MM.1S (cell line): Measurements from ENCODE around the gene DDIT3.
A peak's percentile ranks its signal among the peaks of the same experiment; 100 is the strongest.

Experiments
- CTCF ChIP-seq: fragments of 300-600 bp; sonication (generic); IDR thresholded peaks from 2 replicates; pipeline ENCODE4 v1.5.1; 2016; ENCODE audit warnings: antibody characterized with exemption, low read length, mixed read lengths
- EZH2 ChIP-seq: fragments of 300-600 bp; sonication (generic); optimal IDR thresholded peaks from 2 replicates; pipeline ENCODE3; 2017; ENCODE audit warnings: low read depth, mild to moderate bottlenecking, antibody characterized with exemption, low read length, mixed read lengths

GRCh38 chr12:57522011-57522886 is 1.9 kb upstream of the DDIT3 start, which contains the start of gene MBD6:
- TF ChIP-seq EZH2 (no peak), CTCF (0 out of 2 replicates have a peak, but pooled peaks have one; percentile 10)
